ENCODE measurements around the gene CLRN1. TPM values are rescaled to one million over a fixed set of nuclear protein-coding genes. Genes with fewer than 3 reads are reported as not detected.

The CLRN1 gene
- total RNA-seq, 5 donors from 2014 or later (not counting 1 experiment from before 2014, with no cell fraction given) = not detected

DNA sequence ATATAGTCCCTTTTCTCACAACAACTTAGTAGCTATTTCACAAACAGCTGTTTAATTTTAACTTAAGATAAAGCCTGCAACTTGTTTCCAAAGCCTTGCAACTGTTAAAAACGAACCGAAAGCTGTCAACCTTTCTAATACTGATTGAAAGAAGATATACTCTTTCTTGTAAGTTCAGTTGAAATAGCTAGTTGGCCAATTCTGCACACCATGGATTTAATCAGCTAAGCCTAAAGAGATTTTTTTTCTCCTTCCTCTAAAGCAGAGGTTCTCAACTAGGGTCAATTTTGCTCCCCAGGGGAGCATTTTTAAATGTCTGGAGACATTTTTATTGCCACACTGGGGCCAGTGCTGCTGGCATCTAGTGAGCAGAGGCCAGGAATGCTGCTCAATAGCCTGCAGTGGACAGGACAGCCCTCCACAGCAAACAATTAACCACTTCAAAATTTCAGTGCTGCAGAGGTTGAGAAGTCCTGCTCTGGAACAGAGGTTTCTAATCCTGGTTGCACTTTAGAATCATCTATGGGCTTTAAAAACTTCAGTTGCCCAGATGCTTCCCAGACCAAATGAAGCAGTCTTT, 93.4 kb downstream of the CLRN1 start:
- no peaks in the 10 kb centered on the region for H3K36me3 ChIP-seq (ENCODE audit: control insufficient read depth in 2 of 2, extremely low read depth in 1 of 2, insufficient read depth in 1 of 2, low read length in 1 of 2)
- H3K9me3 ChIP-seq = no peaks in the 10 kb centered on the region
- WGBS (ENCODE audit: insufficient coverage) = no CpG with 5 or more reads among the region's 2 CpGs
- H3K4me1 ChIP-seq (ENCODE audit: control insufficient read depth in 1 of 2, extremely low read depth in 1 of 2, insufficient read depth in 2 of 2, low read length in 2 of 2) = no peaks in the 10 kb centered on the region
- ChIA-PET CTCF (interaction anchor here in 1 of 2 donors (0.5 kb wide), 2 partner anchors 13 to 157 kb away, joined by 4 to 5 read pairs; no protein-coding TSS in a partner anchor), POLR2A (interaction anchor here in 1 of 2 donors (0.6 kb wide), 1 partner anchor 320 kb away, joined by 7 read pairs; no protein-coding TSS in a partner anchor)
- Mint-ChIP-seq H3K4me1 (no peaks in the 10 kb centered on the region), H3K36me3 (no peaks in the 10 kb centered on the region), H3K4me3 (no peak overlapping the region), H3K9me3 (no peaks in the 10 kb centered on the region), H3K27me3 (peaks cover 0 to 4% of the 10 kb centered on the region in 2 donors), H3K27ac (no peak overlapping the region)
- DNase-seq (no peak), ATAC-seq (replicated peaks in 1 of 4) (no peak)
- H3K27me3 ChIP-seq (replicated peaks in 1 of 2; ENCODE audit: control insufficient read depth in 2 of 2, extremely low read depth in 1 of 2, insufficient read depth in 2 of 2, low read length in 1 of 2) = peaks cover 0 to 9% of the 10 kb centered on the region in 2 experiments
- no peak overlapping the region for H3K27ac ChIP-seq (ENCODE audit: low read length)
- H3K4me3 ChIP-seq (ENCODE audit: control insufficient read depth in 1 of 2, extremely low read depth in 1 of 2, low read length in 1 of 2) = no peak overlapping the region

DNA sequence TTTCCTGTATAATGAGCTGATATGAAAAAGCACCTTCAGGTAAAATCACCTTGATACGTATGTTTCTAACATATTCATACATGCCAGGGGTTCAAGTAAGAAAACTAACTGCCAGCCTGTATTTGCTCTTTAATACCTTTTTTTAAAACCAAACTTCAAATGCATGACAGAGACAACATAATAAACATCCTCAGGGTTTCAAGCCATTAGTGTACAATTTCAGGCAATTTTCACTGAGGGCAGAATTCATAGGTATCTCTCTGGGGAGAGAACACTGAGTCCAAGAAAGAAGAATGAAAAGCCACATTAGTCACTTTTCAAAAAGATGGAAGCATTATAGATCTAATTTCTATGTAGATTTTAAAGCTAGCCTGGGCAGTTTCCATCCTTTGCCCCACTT, 94.2 kb downstream of the CLRN1 start:
- Mint-ChIP-seq H3K27ac (no peak overlapping the region), H3K9me3 (no peaks in the 10 kb centered on the region), H3K36me3 (no peaks in the 10 kb centered on the region), H3K4me3 (no peak overlapping the region), H3K4me1 (no peaks in the 10 kb centered on the region), H3K27me3 (no peaks in the 10 kb centered on the region)
- Histone ChIP-seq H3K27me3 (replicated peaks in 1 of 2; ENCODE audit: control insufficient read depth in 2 of 2, extremely low read depth in 1 of 2, insufficient read depth in 2 of 2, low read length in 1 of 2) (peaks cover 0 to 5% of the 10 kb centered on the region in 2 experiments), H3K27ac (ENCODE audit: low read length) (no peak overlapping the region), H3K9me3 (no peaks in the 10 kb centered on the region), H3K4me3 (ENCODE audit: control insufficient read depth in 1 of 2, extremely low read depth in 1 of 2, low read length in 1 of 2) (no peak overlapping the region), H3K36me3 (ENCODE audit: control insufficient read depth in 2 of 2, extremely low read depth in 1 of 2, insufficient read depth in 1 of 2, low read length in 1 of 2) (no peaks in the 10 kb centered on the region), H3K4me1 (ENCODE audit: control insufficient read depth in 1 of 2, extremely low read depth in 1 of 2, insufficient read depth in 2 of 2, low read length in 2 of 2) (no peaks in the 10 kb centered on the region)
- ChIA-PET CTCF (no interaction called here), POLR2A (interaction anchor here in 1 of 2 donors (0.6 kb wide), 1 partner anchor 52 kb away, joined by 5 read pairs; no protein-coding TSS in a partner anchor)
- ATAC-seq (replicated peaks in 1 of 4) (no peak), DNase-seq (no peak)
- WGBS (ENCODE audit: insufficient coverage) = no CpG with 5 or more reads among the region's 1 CpG

- Histone ChIP-seq H3K9me3 (no peaks in the 10 kb centered on the region), H3K27me3 (replicated peaks in 1 of 2; ENCODE audit: control insufficient read depth in 2 of 2, extremely low read depth in 1 of 2, insufficient read depth in 2 of 2, low read length in 1 of 2) (peaks cover 0 to 5% of the 10 kb centered on the region in 2 experiments), H3K36me3 (ENCODE audit: control insufficient read depth in 2 of 2, extremely low read depth in 1 of 2, insufficient read depth in 1 of 2, low read length in 1 of 2) (no peaks in the 10 kb centered on the region), H3K4me3 (ENCODE audit: control insufficient read depth in 1 of 2, extremely low read depth in 1 of 2, low read length in 1 of 2) (no peak overlapping the region), H3K4me1 (ENCODE audit: control insufficient read depth in 1 of 2, extremely low read depth in 1 of 2, insufficient read depth in 2 of 2, low read length in 2 of 2) (no peaks in the 10 kb centered on the region), H3K27ac (ENCODE audit: low read length) (no peak overlapping the region)
- H3K9me3 Mint-ChIP-seq = no peaks in the 10 kb centered on the region
- no peaks in the 10 kb centered on the region for H3K36me3 Mint-ChIP-seq
- H3K4me1 Mint-ChIP-seq = no peaks in the 10 kb centered on the region
- H3K4me3 Mint-ChIP-seq = no peak overlapping the region
- no peak for ATAC-seq (replicated peaks in 1 of 4)
- WGBS (ENCODE audit: insufficient coverage) = 83% methylated on average over 2 of the region's 3 CpGs
- H3K27ac Mint-ChIP-seq = no peak overlapping the region
- ChIA-PET POLR2A (no interaction called here), CTCF (no interaction called here)
- no peaks in the 10 kb centered on the region for H3K27me3 Mint-ChIP-seq
- DNase-seq = no peak
Measured at GRCh38 chr3:150877303-150877702, 95.2 kb downstream of the CLRN1 start.

- Histone ChIP-seq H3K9me3 (no peaks in the 10 kb centered on the region), H3K27me3 (replicated peaks in 1 of 2; ENCODE audit: control insufficient read depth in 2 of 2, extremely low read depth in 1 of 2, insufficient read depth in 2 of 2, low read length in 1 of 2) (peaks cover 0 to 3% of the 10 kb centered on the region in 2 experiments), H3K27ac (ENCODE audit: low read length) (no peak overlapping the region), H3K4me3 (ENCODE audit: control insufficient read depth in 1 of 2, extremely low read depth in 1 of 2, low read length in 1 of 2) (no peak overlapping the region), H3K4me1 (ENCODE audit: control insufficient read depth in 1 of 2, extremely low read depth in 1 of 2, insufficient read depth in 2 of 2, low read length in 2 of 2) (no peaks in the 10 kb centered on the region), H3K36me3 (ENCODE audit: control insufficient read depth in 2 of 2, extremely low read depth in 1 of 2, insufficient read depth in 1 of 2, low read length in 1 of 2) (no peaks in the 10 kb centered on the region)
- ChIA-PET CTCF (no interaction called here), POLR2A (no interaction called here)
- Mint-ChIP-seq H3K27ac (no peak overlapping the region), H3K4me3 (no peak overlapping the region), H3K9me3 (no peaks in the 10 kb centered on the region), H3K27me3 (no peaks in the 10 kb centered on the region), H3K36me3 (no peaks in the 10 kb centered on the region), H3K4me1 (no peaks in the 10 kb centered on the region)
- no peak for DNase-seq
- WGBS (ENCODE audit: insufficient coverage) = 73% methylated on average over 2 of the region's 6 CpGs
- no peak for ATAC-seq (replicated peaks in 1 of 4)
Measured at GRCh38 chr3:150876611-150877265, 95.8 kb downstream of the CLRN1 start.

Other genes with a start within 250 kb of the CLRN1 start
- 10 to 100 TPM; 24.5 to 40.3 (median 26.4) TPM for gene SIAH2, start 209.6 kb downstream of the CLRN1 start, total RNA-seq
- gene MINDY4B, start 67.3 kb downstream of the CLRN1 start, total RNA-seq = not detected
- gene MED12L, start 112.9 kb upstream of the CLRN1 start, total RNA-seq = 1 to 10 TPM in 2 of 5 donors, under 1 TPM in 3; 0.55 to 2.1 (median 0.66) TPM
- 10 to 100 TPM; 23.2 to 67.2 (median 51.9) TPM for gene GPR171, start 230.5 kb upstream of the CLRN1 start, total RNA-seq

Data from T-cell (primary cell).